H1 (cell line): ENCODE measurements around the gene LEMD2. TPM values are rescaled to one million over a fixed set of nuclear protein-coding genes. Genes with fewer than 3 reads are reported as not detected.

Experiments
- CTCF ChIA-PET: fragments of 300-600 bp; sonication (Branson Sonifier 250); formaldehyde crosslinking; loops from one replicate; lab custom pipeline; 2021; ENCODE audit not compliant: partially characterized antibody; lab: Charles Lee
- POLR2A ChIA-PET: fragments of 300-600 bp; sonication (Branson Sonifier 250); formaldehyde crosslinking; loops from one replicate; lab custom pipeline; 2021; ENCODE audit warnings: inconsistent platforms; ENCODE audit not compliant: partially characterized antibody; lab: Charles Lee
- DNase-seq, 2 experiments: peaks; one replicate each; pipeline versions ENCODE4 v3.0.0 to v3.0.0-alpha.2; 2010 to 2022; ENCODE audit warnings: low spot score in 2 of 2, low read depth in 1 of 2, mixed read lengths in 1 of 2
- FAIRE-seq: peaks from 2 replicates; lab custom pipeline; 2011; peaks lifted over from hg19 to GRCh38; lab: Jason Lieb, UNC
- H2AFZ ChIP-seq: 2 replicates; pipeline ENCODE4 v1.8.1; 2012; ENCODE audit warnings: low read length, inconsistent platforms
- H2AK5ac ChIP-seq: 2 replicates; pipeline ENCODE4 v1.6.1; 2013; ENCODE audit warnings: low read depth, low read length
- H2BK120ac ChIP-seq: replicated peaks from 2 replicates; pipeline ENCODE3; 2013; ENCODE audit warnings: low read depth, low read length, inconsistent platforms
- H2BK12ac ChIP-seq: 2 replicates; pipeline ENCODE4 v1.6.1; 2013; ENCODE audit warnings: low read depth, low read length
- H2BK15ac ChIP-seq: 2 replicates; pipeline ENCODE4 v1.6.1; 2013; ENCODE audit warnings: low read length
- H2BK20ac ChIP-seq: 2 replicates; pipeline ENCODE4 v1.6.1; 2013; ENCODE audit warnings: low read length
- H2BK5ac ChIP-seq: 2 replicates; pipeline ENCODE4 v1.6.1; 2013; ENCODE audit warnings: low read depth, low read length
- H3K14ac ChIP-seq: 2 replicates; pipeline ENCODE4 v1.6.1; 2013; ENCODE audit warnings: inconsistent platforms; ENCODE audit not compliant: insufficient read length
- H3K18ac ChIP-seq: 2 replicates; pipeline ENCODE4 v1.6.1; 2013; ENCODE audit warnings: low read length; ENCODE audit errors: extremely low read depth
- H3K23ac ChIP-seq: 2 replicates; pipeline ENCODE4 v1.6.1; 2013; ENCODE audit warnings: inconsistent platforms; ENCODE audit not compliant: insufficient read length
- H3K23me2 ChIP-seq: 2 replicates; pipeline ENCODE4 v1.6.1; 2013; ENCODE audit warnings: low read depth, low read length
- H3K27ac ChIP-seq: 2 replicates; pipeline ENCODE4 v1.6.1; 2011; ENCODE audit warnings: low read depth, low read length, inconsistent platforms
- H3K27me3 ChIP-seq, 4 experiments: replicated peaks in 1 of 4; 1 replicate in 1 of 4; 2 replicates in 3 of 4; pipeline versions ENCODE4 v1.6.1 to v1.8.1; 2011 to 2013; ENCODE audit warnings: low read length in 3 of 4, mild to moderate bottlenecking in 3 of 4, inconsistent platforms in 2 of 4, mixed read lengths in 2 of 4, moderate library complexity in 1 of 4; ENCODE audit not compliant: control insufficient read depth in 3 of 4, insufficient read depth in 3 of 4; ENCODE audit errors: extremely low read depth in 1 of 4
- H3K36me3 ChIP-seq, 4 experiments: 2 replicates each; pipeline versions ENCODE4 v1.6.1 to v1.8.1; 2011 to 2013; ENCODE audit warnings: mild to moderate bottlenecking in 4 of 4, low read length in 3 of 4, moderate library complexity in 2 of 4, control low read depth in 1 of 4, inconsistent platforms in 1 of 4; ENCODE audit not compliant: insufficient read depth in 4 of 4, control insufficient read depth in 2 of 4
- H3K4ac ChIP-seq: replicated peaks from 2 replicates; pipeline ENCODE3; 2013; ENCODE audit warnings: low read length, low read depth, mixed read lengths, inconsistent platforms; ENCODE audit not compliant: insufficient read length
- H3K4me1 ChIP-seq, 4 experiments: replicated peaks in 1 of 4; 1 replicate in 1 of 4; 2 replicates in 3 of 4; pipeline versions ENCODE4 v1.6.1 to v1.8.1; 2011 to 2013; ENCODE audit warnings: low read length in 3 of 4, inconsistent platforms in 2 of 4, mixed read lengths in 1 of 4; ENCODE audit not compliant: insufficient read depth in 4 of 4, control insufficient read depth in 3 of 4
- H3K4me2 ChIP-seq, 2 experiments: 2 replicates each; pipeline versions ENCODE4 v1.6.1 to v1.8.1; 2011 to 2013; ENCODE audit warnings: low read depth in 2 of 2, low read length in 2 of 2, control low read depth in 1 of 2, inconsistent platforms in 1 of 2, mild to moderate bottlenecking in 1 of 2; ENCODE audit not compliant: insufficient read depth in 1 of 2
- H3K4me3 ChIP-seq, 4 experiments: fragments of 200-600, 300-600 bp in 1 of 4; sonication (generic), shearing (Covaris generic), sonication (Bioruptor Twin) in 1 of 4; 2 replicates each; pipeline versions ENCODE4 v1.5.1 to v1.8.1; 2011 to 2016; ENCODE audit warnings: low read length in 4 of 4, low read depth in 3 of 4, control low read depth in 2 of 4, inconsistent platforms in 2 of 4, mild to moderate bottlenecking in 2 of 4, mixed read lengths in 1 of 4, moderate library complexity in 1 of 4; ENCODE audit not compliant: insufficient read depth in 2 of 4; ENCODE audit errors: extremely low read depth in 1 of 4
- H3K56ac ChIP-seq: replicated peaks from 2 replicates; pipeline ENCODE3; 2013; ENCODE audit warnings: low read depth, mild to moderate bottlenecking, mixed read lengths, low read length, inconsistent platforms; ENCODE audit not compliant: insufficient read length
- H3K79me1 ChIP-seq: 2 replicates; pipeline ENCODE4 v1.6.1; 2013; ENCODE audit warnings: low read depth, low read length, control low read depth
- H3K79me2 ChIP-seq, 2 experiments: 2 replicates each; pipeline versions ENCODE4 v1.6.1 to v1.8.1; 2012 to 2013; ENCODE audit warnings: low read length in 2 of 2, mild to moderate bottlenecking in 2 of 2, inconsistent platforms in 1 of 2; ENCODE audit not compliant: insufficient read depth in 2 of 2, control insufficient read depth in 1 of 2
- H3K9ac ChIP-seq, 4 experiments: replicated peaks in 1 of 4; 1 replicate in 1 of 4; 2 replicates in 3 of 4; pipeline versions ENCODE4 v1.6.1 to v1.8.1; 2011 to 2013; ENCODE audit warnings: low read depth in 3 of 4, low read length in 3 of 4, control low read depth in 2 of 4, mild to moderate bottlenecking in 2 of 4, moderate library complexity in 2 of 4, inconsistent platforms in 1 of 4; ENCODE audit errors: extremely low read depth in 1 of 4
- H3K9me3 ChIP-seq, 2 experiments: 2 replicates each; pipeline versions ENCODE4 v1.6.1 to v1.8.1; 2012 to 2013; ENCODE audit warnings: mild to moderate bottlenecking in 2 of 2, moderate library complexity in 2 of 2, control low read depth in 1 of 2, inconsistent platforms in 1 of 2, low read depth in 1 of 2, low read length in 1 of 2, mixed read lengths in 1 of 2; ENCODE audit not compliant: insufficient read depth in 2 of 2
- H4K20me1 ChIP-seq, 2 experiments: replicated peaks in 1 of 2; 2 replicates each; pipeline versions ENCODE3 to v1.8.1; 2011 to 2013; ENCODE audit warnings: inconsistent platforms in 2 of 2, low read length in 2 of 2, mild to moderate bottlenecking in 1 of 2; ENCODE audit not compliant: insufficient read depth in 2 of 2, control insufficient read depth in 1 of 2
- H4K5ac ChIP-seq: 2 replicates; pipeline ENCODE4 v1.6.1; 2013; ENCODE audit warnings: low read length, low read depth, mixed read lengths, inconsistent platforms; ENCODE audit not compliant: insufficient read length
- H4K8ac ChIP-seq: 2 replicates; pipeline ENCODE4 v1.8.0; 2013; ENCODE audit warnings: mild to moderate bottlenecking, moderate library complexity, low read length, inconsistent platforms; ENCODE audit not compliant: insufficient read depth; ENCODE audit errors: extremely low read depth
- H4K91ac ChIP-seq: replicated peaks from 2 replicates; pipeline ENCODE3; 2013; ENCODE audit warnings: low read length, mixed read lengths, inconsistent platforms; ENCODE audit not compliant: insufficient read length
- ATF2 ChIP-seq: IDR thresholded peaks from 2 replicates; pipeline ENCODE4 v1.6.1; 2012; ENCODE audit warnings: low read length, inconsistent platforms
- BACH1 ChIP-seq: IDR thresholded peaks from 2 replicates; pipeline ENCODE4 v1.6.1; 2012; ENCODE audit warnings: low read length, improper control_type of control experiment
- BRCA1 ChIP-seq: IDR thresholded peaks from 2 replicates; pipeline ENCODE4 v1.6.1; 2012; ENCODE audit warnings: low read depth, low read length, improper control_type of control experiment
- KDM5A ChIP-seq: fragments of 200-600 bp; IDR thresholded peaks from 2 replicates; pipeline ENCODE4 v1.7.1; 2012; ENCODE audit warnings: mild to moderate bottlenecking, low read length, inconsistent platforms, mixed read lengths
- MAX ChIP-seq: IDR thresholded peaks from 2 replicates; pipeline ENCODE4 v1.6.1; 2012; ENCODE audit warnings: inconsistent platforms
- SIX5 ChIP-seq: IDR thresholded peaks from 2 replicates; pipeline ENCODE4 v1.6.1; 2011; ENCODE audit warnings: mild to moderate bottlenecking, low read depth, low read length
- SP1 ChIP-seq: IDR thresholded peaks from 2 replicates; pipeline ENCODE4 v1.6.1; 2011; ENCODE audit warnings: low read depth, low read length
- ZNF274 ChIP-seq: IDR thresholded peaks from 2 replicates; pipeline ENCODE4 v1.7.0; 2012; ENCODE audit warnings: low read length, borderline replicate concordance; ENCODE audit errors: extremely low read depth
- WGBS, 2 experiments: shearing (Covaris generic) in 1 of 2; methylation state at CpG; one replicate each; pipeline versions ENCODE4 v1.1.6 to v1.1.7; 2013 to 2015; ENCODE audit warnings: low lambda C conversion rate in 2 of 2, mixed read lengths in 2 of 2, inconsistent platforms in 1 of 2, low coverage in 1 of 2, missing lambda C conversion rate in 1 of 2; ENCODE audit not compliant: insufficient replicate concordance in 2 of 2, insufficient coverage in 1 of 2, insufficient read length in 1 of 2; ENCODE audit errors: extremely low coverage in 1 of 2, missing lambda C conversion rate in 1 of 2; 5-methylcytosine and 5-hydroxymethylcytosine counted together
- polyA plus RNA-seq, 7 experiments: library from polyadenylated mRNA; depleted of rRNA in 3 of 7; stranded (reverse) in 5 of 7; unstranded in 2 of 7; fragments of >200 nt in 5 of 7; fragments of 200-250 nt in 2 of 7; gene quantifications; 1 replicate in 5 of 7; 2 replicates in 1 of 7; 4 replicates in 1 of 7; pipeline versions ENCODE4 v1.2.1 to v1.2.3, GENCODE V29; 2011 to 2013; ENCODE audit warnings: missing spikeins in 2 of 7, mixed read lengths in 2 of 7
- total RNA-seq: library from RNA; stranded (reverse); fragmentation: NEBNext Ultra II Directional; extraction: Animal tissue kit (Norgen Biotek cat#: 25700); gene quantifications from 2 replicates; pipeline ENCODE4 v1.2.1, GENCODE V29; 2021
- TF ChIP-seq, protein P1 (sequence below): IDR thresholded peaks from 2 replicates; pipeline ENCODE4 v1.6.1; 2012; ENCODE audit warnings: inconsistent platforms

Gene LEMD2
- total and polyA plus RNA-seq, 2 of the 8 experiments (the other 6 are each of a cell fraction or from before 2014, with no cell fraction given), result 32.7 to 57.3 TPM

- 65% methylated on average over 10 of the region's 10 CpGs; no CpG with 5 or more reads in 1 of the 2 experiments for WGBS, 2 experiments
- DNase-seq, result peak; percentile 41 to 72
- no peak for TF ChIP-seq BRCA1
- no peak for TF ChIP-seq ZNF274
- TF ChIP-seq SIX5, result no peak
- TF ChIP-seq BACH1, result no peak
- TF ChIP-seq KDM5A, result no peak
- TF ChIP-seq, protein P1, sequence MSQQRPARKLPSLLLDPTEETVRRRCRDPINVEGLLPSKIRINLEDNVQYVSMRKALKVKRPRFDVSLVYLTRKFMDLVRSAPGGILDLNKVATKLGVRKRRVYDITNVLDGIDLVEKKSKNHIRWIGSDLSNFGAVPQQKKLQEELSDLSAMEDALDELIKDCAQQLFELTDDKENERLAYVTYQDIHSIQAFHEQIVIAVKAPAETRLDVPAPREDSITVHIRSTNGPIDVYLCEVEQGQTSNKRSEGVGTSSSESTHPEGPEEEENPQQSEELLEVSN, result peak; percentile 88
- TF ChIP-seq SP1, result peak; percentile 66; the same call in 1 of the 2 replicates
- peak; percentile 85 for TF ChIP-seq MAX
- TF ChIP-seq ATF2, result no peak
Observed at GRCh38 chr6:33822575-33823395, 33.9 kb upstream of the LEMD2 start.

More at GRCh38 chr6:33822575-33823395, 33.9 kb upstream of the LEMD2 start:
- H4K20me1 ChIP-seq, result no peaks in the 10 kb centered on the region
- no peaks in the 10 kb centered on the region for H3K23me2 ChIP-seq
- POLR2A ChIA-PET, result interaction anchor here (0.8 to 1.2 kb wide), 2 partner anchors 17 to 43 kb away, joined by 4 read pairs; no protein-coding TSS in a partner anchor
- H3K9me3 ChIP-seq, result no peaks in the 10 kb centered on the region
- H4K8ac ChIP-seq, result no peak overlapping the region
- peak overlapping the region; percentile 75 for H4K91ac ChIP-seq
- FAIRE-seq, result peak; percentile 94
- no peak overlapping the region for H3K14ac ChIP-seq
- CTCF ChIA-PET, result interaction anchor here (0.5 to 7.4 kb wide), 21 partner anchors 8 to 332 kb away, joined by 3 to 97 read pairs (median 5); no protein-coding TSS in a partner anchor
- H3K23ac ChIP-seq, result no peak overlapping the region
- peak overlapping the region; percentile 15; the same call in 1 of the 2 replicates for H2BK5ac ChIP-seq
- peak overlapping the region; percentile 51 for H3K18ac ChIP-seq
- 0 out of 2 replicates have a peak overlapping the region, but pooled peaks have one; percentile 39 for H2BK12ac ChIP-seq
- no peak overlapping the region for H2AFZ ChIP-seq
- H3K4ac ChIP-seq, result no peak overlapping the region
- H3K56ac ChIP-seq, result no peak overlapping the region
- H3K4me3 ChIP-seq, result no peak overlapping the region
- H3K9ac ChIP-seq, result no peak overlapping the region; a peak in 2 of 7 replicates
- peaks cover 0 to 11% (median 4%) of the 10 kb centered on the region in 4 experiments; a peak in 3 of 7 replicates for H3K4me1 ChIP-seq
- H3K79me2 ChIP-seq, result no peaks in the 10 kb centered on the region
- H2BK20ac ChIP-seq, result peak overlapping the region; percentile 93
- no peaks in the 10 kb centered on the region for H3K36me3 ChIP-seq
- H2BK15ac ChIP-seq, result peak overlapping the region; percentile 97; the same call in 1 of the 2 replicates
- H3K4me2 ChIP-seq, result 0 out of 4 replicates have a peak overlapping the region, but pooled peaks of 1 of the 2 experiments have one; percentile 36
- H4K5ac ChIP-seq, result peak overlapping the region; percentile 39
- no peak overlapping the region for H2AK5ac ChIP-seq
- H3K79me1 ChIP-seq, result no peaks in the 10 kb centered on the region
- peak overlapping the region; percentile 10; the same call in 1 of the 2 replicates for H3K27ac ChIP-seq
- H3K27me3 ChIP-seq, result peaks cover 0 to 3% (median 1%) of the 10 kb centered on the region in 4 experiments; a peak in 4 of 7 replicates
- peak overlapping the region; percentile 52 for H2BK120ac ChIP-seq
